Esophagus muscularis mucosa (tissue), 4 donors: ENCODE data around the gene BCO2. TPM values are rescaled to one million over a fixed set of nuclear protein-coding genes. Genes with fewer than 3 reads are reported as not detected.

Experiments used
- DNase-seq: peaks from one replicate; pipeline ENCODE4 v3.0.0-alpha.2; 2017; ENCODE audit errors: extremely low spot score
- H3K27ac ChIP-seq, 4 donors: fragments of 200-600 bp; sonication (generic); replicated peaks in 1 of 4; 1 replicate in 3 of 4; 2 replicates in 1 of 4; pipeline ENCODE4 v1.5.1; 2016 to 2019; ENCODE audit warnings: mild to moderate bottlenecking in 1 of 4
- H3K27me3 ChIP-seq, 4 donors: fragments of 200-600 bp; sonication (generic); one replicate each; pipeline versions ENCODE4 v1.5.1 to v1.6.0; 2016 to 2019
- H3K36me3 ChIP-seq, 4 donors: fragments of 200-600 bp; sonication (generic); one replicate each; pipeline ENCODE4 v1.5.1; 2016 to 2019
- H3K4me1 ChIP-seq, 4 donors: fragments of 200-600 bp; sonication (generic); one replicate each; pipeline ENCODE4 v1.5.1; 2016 to 2019
- H3K4me3 ChIP-seq, 4 donors: fragments of 200-600 bp; sonication (generic); 1 replicate in 2 of 4; 2 replicates in 2 of 4; pipeline ENCODE4 v1.5.1; 2016 to 2019; ENCODE audit warnings: mild to moderate bottlenecking in 4 of 4, moderate library complexity in 1 of 4
- H3K9me3 ChIP-seq, 4 donors: fragments of 200-600 bp; sonication (generic); 1 replicate in 3 of 4; 2 replicates in 1 of 4; pipeline ENCODE4 v1.5.1; 2016 to 2019
- CTCF ChIP-seq, 3 experiments: fragments of 200-600 bp in 2 of 3; fragments of 450-650 bp in 1 of 3; sonication (generic) in 2 of 3; IDR thresholded peaks; one replicate each; pipeline ENCODE4 v1.5.1; 2017 to 2019; ENCODE audit warnings: antibody characterized with exemption in 3 of 3, mild to moderate bottlenecking in 2 of 3, moderate library complexity in 1 of 3
- EP300 ChIP-seq: sonication (generic); formaldehyde crosslinking; IDR thresholded peaks from one replicate; pipeline ENCODE4 v1.6.1; 2017; ENCODE audit warnings: antibody characterized with exemption
- POLR2A ChIP-seq: fragments of 450-650 bp; IDR thresholded peaks from one replicate; pipeline ENCODE4 v1.6.1; 2017; ENCODE audit warnings: antibody characterized with exemption, moderate library complexity, mild to moderate bottlenecking, low read depth
- POLR2AphosphoS5 ChIP-seq, 2 donors: sonication (generic); formaldehyde crosslinking; IDR thresholded peaks; one replicate each; pipeline ENCODE4 v1.6.1; 2017; ENCODE audit warnings: antibody characterized with exemption in 2 of 2
- WGBS: methylation state at CpG from one replicate; pipeline ENCODE4 v1.1.5; 2018; 5-methylcytosine and 5-hydroxymethylcytosine counted together
- intact Hi-C: fragments of 100-400 bp; cut with DNase I; formaldehyde crosslinking; loops from one replicate; pipeline ENCODE4 v1.15.1; 2023
- total RNA-seq, 4 donors: library from RNA; depleted of rRNA; stranded (reverse); fragments of >200 nt; gene quantifications; one replicate each; pipeline versions ENCODE4 v1.1.0 to v1.2.1, GENCODE V29; 2016

The BCO2 gene
- total RNA-seq, 4 donors from 2014 or later = 1.4 to 11.6 (median 3.1) TPM

GRCh38 chr11:112237451-112237850 is 62.1 kb downstream of the BCO2 start:
- Histone ChIP-seq H3K4me1 (no peaks in the 10 kb centered on the region), H3K36me3 (peaks cover 27 to 70% (median 57%) of the 10 kb centered on the region in 4 donors), H3K4me3 (no peak overlapping the region), H3K27ac (no peak overlapping the region), H3K27me3 (no peaks in the 10 kb centered on the region), H3K9me3 (no peaks in the 10 kb centered on the region)
- TF ChIP-seq POLR2A (no peak), POLR2AphosphoS5 (IDR thresholded peaks at IDR 0.05) (no peak), CTCF (IDR thresholded peaks at IDR 0.05) (no peak), EP300 (no peak)
- intact Hi-C loops = no loop called here
- DNase-seq = no peak
- WGBS = 95% methylated on average over 4 of the region's 4 CpGs

- no peak overlapping the region for H3K4me3 ChIP-seq
- no peak for DNase-seq
- intact Hi-C loops = no loop called here
- peaks cover 27 to 76% (median 57%) of the 10 kb centered on the region in 4 donors for H3K36me3 ChIP-seq
- 89% methylated on average over 3 of the region's 3 CpGs for WGBS
- H3K9me3 ChIP-seq = no peaks in the 10 kb centered on the region
- no peak for TF ChIP-seq CTCF (IDR thresholded peaks at IDR 0.05)
- TF ChIP-seq EP300 = no peak
- no peak for TF ChIP-seq POLR2AphosphoS5 (IDR thresholded peaks at IDR 0.05)
- no peak for TF ChIP-seq POLR2A
- no peaks in the 10 kb centered on the region for H3K27me3 ChIP-seq
- no peaks in the 10 kb centered on the region for H3K4me1 ChIP-seq
- no peak overlapping the region for H3K27ac ChIP-seq
Measured at GRCh38 chr11:112238041-112238440, 62.7 kb downstream of the BCO2 start.

GRCh38 chr11:112241486-112241885 is 66.2 kb downstream of the BCO2 start:
- no peak for DNase-seq
- peaks cover 19 to 47% (median 33%) of the 10 kb centered on the region in 4 donors for H3K36me3 ChIP-seq
- H3K9me3 ChIP-seq = no peaks in the 10 kb centered on the region
- intact Hi-C loops = no loop called here
- peak overlapping the region in 2 of 4 donors; percentile 15 to 50 for H3K27ac ChIP-seq
- peak; percentile 8 to 47 for TF ChIP-seq POLR2AphosphoS5 (IDR thresholded peaks at IDR 0.05)
- no peak for TF ChIP-seq CTCF (IDR thresholded peaks at IDR 0.05)
- WGBS = 78% methylated on average over 3 of the region's 3 CpGs
- H3K4me3 ChIP-seq = no peak overlapping the region
- no peaks in the 10 kb centered on the region for H3K27me3 ChIP-seq
- H3K4me1 ChIP-seq = no peaks in the 10 kb centered on the region

GRCh38 chr11:112247201-112247600 is 71.9 kb downstream of the BCO2 start:
- intact Hi-C loops = no loop called here
- TF ChIP-seq CTCF (IDR thresholded peaks at IDR 0.05) (no peak), POLR2AphosphoS5 (IDR thresholded peaks at IDR 0.05) (no peak), POLR2A (no peak), EP300 (no peak)
- WGBS = 66% methylated on average over 4 of the region's 4 CpGs

GRCh38 chr11:112248201-112248600 is 72.9 kb downstream of the BCO2 start:
- intact Hi-C loops = no loop called here
- no peak overlapping the region for H3K27ac ChIP-seq
- 93% methylated on average over 2 of the region's 2 CpGs for WGBS
- no peaks in the 10 kb centered on the region for H3K27me3 ChIP-seq
- no peak for TF ChIP-seq EP300
- no peak for TF ChIP-seq CTCF (IDR thresholded peaks at IDR 0.05)
- no peak for TF ChIP-seq POLR2AphosphoS5 (IDR thresholded peaks at IDR 0.05)
- no peak for TF ChIP-seq POLR2A
- no peaks in the 10 kb centered on the region for H3K9me3 ChIP-seq
- DNase-seq = no peak
- H3K4me3 ChIP-seq = no peak overlapping the region
- no peaks in the 10 kb centered on the region for H3K36me3 ChIP-seq
- no peaks in the 10 kb centered on the region for H3K4me1 ChIP-seq

More at GRCh38 chr11:112247201-112247600, 71.9 kb downstream of the BCO2 start:
- Histone ChIP-seq H3K4me1 (no peaks in the 10 kb centered on the region), H3K27me3 (no peaks in the 10 kb centered on the region), H3K36me3 (peaks cover 0 to 7% (median under 1%) of the 10 kb centered on the region in 4 donors), H3K27ac (no peak overlapping the region), H3K9me3 (no peaks in the 10 kb centered on the region), H3K4me3 (no peak overlapping the region)
- no peak for DNase-seq
